H7 (cell line): ENCODE data around the gene ASB5. TPM values are rescaled to one million over a fixed set of nuclear protein-coding genes. Genes with fewer than 3 reads are reported as not detected.
A peak's percentile ranks its signal among the peaks of the same experiment; 100 is the strongest.

Experiments
- DNase-seq: peaks from one replicate; pipeline ENCODE4 v3.0.0; 2012
- H3K27me3 ChIP-seq: 2 replicates; pipeline ENCODE4 v1.6.0; 2011; ENCODE audit warnings: mild to moderate bottlenecking, low read length; ENCODE audit not compliant: control insufficient read depth, insufficient read depth
- H3K36me3 ChIP-seq: replicated peaks from 2 replicates; pipeline ENCODE4 v1.5.1; 2011; ENCODE audit warnings: low read length; ENCODE audit not compliant: control insufficient read depth, insufficient read depth
- H3K4me3 ChIP-seq: 2 replicates; pipeline ENCODE4 v1.5.1; 2011; ENCODE audit warnings: low read depth, mild to moderate bottlenecking, control low read depth, low read length, moderate library complexity; ENCODE audit not compliant: insufficient read depth
- total RNA-seq: library from RNA; depleted of rRNA; stranded (reverse); fragments of >200 nt; shearing (Covaris generic); gene quantifications from 2 replicates; pipeline ENCODE4 v1.2.3, GENCODE V29; 2014; rRNA removed

Gene ASB5
- total RNA-seq, 1 experiment from 2014 or later, result 0.31 TPM

- H3K4me3 ChIP-seq, result no peak overlapping the region
- H3K36me3 ChIP-seq, result no peaks in the 10 kb centered on the region
- no peak for DNase-seq
Measured at GRCh38 chr4:176188654-176189053, 80.4 kb downstream of the ASB5 start.

DNA sequence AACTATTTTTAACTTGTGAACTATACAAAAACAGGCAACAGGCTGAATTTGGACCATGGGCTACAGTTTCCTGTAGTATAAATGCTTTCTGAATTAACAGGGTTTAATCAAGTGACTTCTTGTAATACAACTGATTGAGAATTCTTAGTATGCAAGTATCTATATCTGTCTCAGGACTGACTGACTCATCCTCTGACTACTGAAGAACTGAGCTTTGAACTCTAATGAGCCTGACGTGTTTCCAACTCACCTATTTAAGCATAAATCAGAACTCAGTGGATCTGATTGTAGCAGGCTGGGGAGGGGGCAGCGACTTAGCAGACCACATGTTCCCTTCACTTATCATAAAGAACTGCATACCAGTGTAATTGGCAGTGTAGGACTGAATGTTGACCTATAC lies 81.4 kb downstream of the ASB5 start:
- no peaks in the 10 kb centered on the region for H3K36me3 ChIP-seq
- H3K4me3 ChIP-seq, result no peak overlapping the region
- no peak for DNase-seq
- H3K27me3 ChIP-seq, result no peaks in the 10 kb centered on the region

More at GRCh38 chr4:176188654-176189053, 80.4 kb downstream of the ASB5 start:
- no peaks in the 10 kb centered on the region for H3K27me3 ChIP-seq

DNA sequence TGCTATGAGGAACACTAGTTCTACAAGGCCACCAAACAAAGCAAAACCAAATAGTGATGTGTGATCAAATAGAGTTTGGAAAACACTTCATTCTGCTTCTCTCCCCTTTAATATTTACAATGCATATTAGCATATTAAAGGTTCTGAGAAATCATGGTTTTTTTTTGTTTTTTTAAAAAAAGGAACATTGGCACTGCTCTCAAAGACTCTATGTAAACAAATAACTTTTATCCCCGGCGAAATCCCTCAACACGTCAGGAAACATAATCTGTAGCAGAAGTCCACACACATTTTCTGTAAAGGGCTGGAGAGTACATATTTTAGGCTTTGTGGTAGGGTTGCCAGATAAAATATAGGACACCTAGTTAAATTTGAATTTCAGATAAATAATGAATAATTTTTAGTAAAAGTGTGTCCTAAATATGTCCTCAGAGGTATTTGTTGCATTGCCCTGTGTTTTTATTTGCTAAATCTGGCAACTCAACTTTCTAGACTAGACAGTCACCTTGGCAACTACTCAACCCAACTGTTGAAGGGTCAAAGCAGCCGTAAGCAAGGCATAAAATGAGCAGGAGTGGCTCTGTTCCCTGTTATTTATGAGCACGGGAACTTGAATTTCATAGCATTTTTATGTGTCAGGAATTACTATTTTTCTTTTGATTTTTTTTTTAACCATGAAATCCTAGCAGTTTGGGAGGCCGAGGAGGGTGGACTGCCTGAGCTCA lies 82.2 kb downstream of the ASB5 start:
- no peaks in the 10 kb centered on the region for H3K27me3 ChIP-seq

DNA sequence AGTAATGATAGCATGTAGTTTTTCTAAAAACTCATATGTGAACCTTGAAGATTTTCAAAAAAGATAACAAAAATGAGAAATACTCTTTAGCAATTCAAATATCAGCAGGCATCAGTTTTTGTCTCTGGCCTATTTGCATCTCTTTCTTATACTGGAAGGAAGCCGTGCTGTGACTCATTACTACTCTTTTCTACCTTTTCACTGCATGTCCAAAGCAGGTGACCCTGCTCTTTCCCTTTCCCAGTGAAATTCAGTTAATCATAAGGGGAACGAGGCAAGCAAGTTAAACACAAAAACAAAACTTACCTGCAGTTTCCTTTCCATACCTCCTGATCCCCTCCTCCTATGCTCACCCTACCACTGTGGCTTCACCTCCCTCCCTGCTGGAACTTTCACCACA lies 83.0 kb downstream of the ASB5 start:
- Histone ChIP-seq H3K36me3 (no peaks in the 10 kb centered on the region), H3K4me3 (no peak overlapping the region), H3K27me3 (no peaks in the 10 kb centered on the region)
- DNase-seq, result peak; percentile 3

More for the DNA sequence above, 82.2 kb downstream of the ASB5 start:
- H3K36me3 ChIP-seq, result no peaks in the 10 kb centered on the region
- no peak for DNase-seq
- no peak overlapping the region for H3K4me3 ChIP-seq

- Histone ChIP-seq H3K36me3 (no peaks in the 10 kb centered on the region), H3K27me3 (no peaks in the 10 kb centered on the region), H3K4me3 (no peak overlapping the region)
- DNase-seq, result no peak
Measured at GRCh38 chr4:176185051-176185450, 84.0 kb downstream of the ASB5 start.

Other genes starting within 250 kb of the ASB5 start
- gene WDR17, start 203.4 kb downstream of the ASB5 start, total RNA-seq, result 1.0 and 1.1 TPM in 2 replicates
- not detected in 2 replicates for gene SPATA4, start 73.6 kb downstream of the ASB5 start, total RNA-seq
- gene SPCS3, start 50.7 kb upstream of the ASB5 start, total RNA-seq, result 59.4 and 67.4 TPM in 2 replicates